ENCODE measurements around the gene SLC3A2.

SLC3A2 gene

GRCh38 chr11:62852523-62853188 lies 28.0 kb upstream of the SLC3A2 start:
- TF ChIP-seq MAX (IDR thresholded peaks at IDR 0.05; ENCODE audit: low read depth, low read length) (no peak), POLR2A (IDR thresholded peaks at IDR 0.05; ENCODE audit: extremely low read depth, insufficient read length) (no peak), MYC (IDR thresholded peaks at IDR 0.05; ENCODE audit: low read depth, low read length) (no peak), CTCF (IDR thresholded peaks at IDR 0.05; ENCODE audit: low read depth, low read length) (no peak)
- DNase-seq (ENCODE audit: low read depth), result no peak
- H3K4me3 ChIP-seq (ENCODE audit: low read depth, low read length), result peak overlapping the region; percentile 88

DNA sequence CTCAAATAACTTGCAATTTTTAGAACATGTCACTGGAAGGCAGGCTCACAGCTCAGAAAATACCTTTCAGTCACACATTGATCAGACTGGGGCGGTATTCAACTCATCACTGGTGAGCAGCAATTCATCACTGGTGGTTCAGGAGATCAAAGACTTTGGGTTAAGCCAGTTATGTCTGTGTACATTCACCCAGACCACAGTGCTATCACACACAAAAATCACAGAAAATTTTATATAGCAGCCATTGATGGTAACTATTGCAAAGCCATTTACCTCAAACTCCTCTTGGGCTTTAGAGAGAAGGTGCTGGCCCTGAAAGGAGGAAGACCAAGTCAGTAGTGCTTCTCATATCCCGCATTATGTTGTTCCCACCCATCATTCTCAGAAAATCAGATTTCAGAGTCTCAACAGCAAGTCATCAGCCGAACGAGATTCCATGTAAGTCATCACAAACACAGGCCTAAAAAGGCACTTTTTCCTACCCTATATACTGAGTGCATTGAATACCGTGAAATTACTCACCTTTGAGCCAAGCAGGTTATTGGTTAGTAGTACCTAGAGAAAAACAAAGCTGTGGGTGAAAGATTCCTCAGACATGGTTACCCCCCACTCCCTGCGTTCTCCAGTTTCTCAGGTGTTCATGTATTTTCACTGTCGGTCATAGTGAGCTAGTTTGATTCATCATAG lies 27.3 kb upstream of the SLC3A2 start:
- TF ChIP-seq MAX (IDR thresholded peaks at IDR 0.05; ENCODE audit: low read depth, low read length), result no peak
- TF ChIP-seq POLR2A (IDR thresholded peaks at IDR 0.05; ENCODE audit: extremely low read depth, insufficient read length), result no peak
- TF ChIP-seq MYC (IDR thresholded peaks at IDR 0.05; ENCODE audit: low read depth, low read length), result no peak
- TF ChIP-seq CTCF (IDR thresholded peaks at IDR 0.05; ENCODE audit: low read depth, low read length), result no peak
- peak overlapping the region; percentile 88 for H3K4me3 ChIP-seq (ENCODE audit: low read depth, low read length)
- DNase-seq (ENCODE audit: low read depth), result no peak

GRCh38 chr11:62854013-62854824 lies 26.5 kb upstream of the SLC3A2 start:
- no peak for TF ChIP-seq MAX (IDR thresholded peaks at IDR 0.05; ENCODE audit: low read depth, low read length)
- no peak for TF ChIP-seq CTCF (IDR thresholded peaks at IDR 0.05; ENCODE audit: low read depth, low read length)
- TF ChIP-seq POLR2A (IDR thresholded peaks at IDR 0.05; ENCODE audit: extremely low read depth, insufficient read length), result no peak
- no peak for TF ChIP-seq MYC (IDR thresholded peaks at IDR 0.05; ENCODE audit: low read depth, low read length)
- peak overlapping the region; percentile 88 for H3K4me3 ChIP-seq (ENCODE audit: low read depth, low read length)
- DNase-seq (ENCODE audit: low read depth), result no peak

GRCh38 chr11:62854825-62855570 lies 25.7 kb upstream of the SLC3A2 start:
- TF ChIP-seq CTCF (IDR thresholded peaks at IDR 0.05; ENCODE audit: low read depth, low read length) (no peak), MYC (IDR thresholded peaks at IDR 0.05; ENCODE audit: low read depth, low read length) (no peak), MAX (IDR thresholded peaks at IDR 0.05; ENCODE audit: low read depth, low read length) (no peak), POLR2A (IDR thresholded peaks at IDR 0.05; ENCODE audit: extremely low read depth, insufficient read length) (no peak)
- DNase-seq (ENCODE audit: low read depth), result peak; percentile 33
- H3K4me3 ChIP-seq (ENCODE audit: low read depth, low read length), result peak overlapping the region; percentile 88

All from NB4 (cell line).